Measurements from ENCODE around the gene ARSJ. TPM values are rescaled to one million over a fixed set of nuclear protein-coding genes. Genes with fewer than 3 reads are reported as not detected.

Gene ARSJ
- total RNA-seq, 5 donors from 2014 or later (not counting 1 experiment from before 2014, with no cell fraction given): 0.16 to 0.26 (median 0.20) TPM; not detected in 2

DNA sequence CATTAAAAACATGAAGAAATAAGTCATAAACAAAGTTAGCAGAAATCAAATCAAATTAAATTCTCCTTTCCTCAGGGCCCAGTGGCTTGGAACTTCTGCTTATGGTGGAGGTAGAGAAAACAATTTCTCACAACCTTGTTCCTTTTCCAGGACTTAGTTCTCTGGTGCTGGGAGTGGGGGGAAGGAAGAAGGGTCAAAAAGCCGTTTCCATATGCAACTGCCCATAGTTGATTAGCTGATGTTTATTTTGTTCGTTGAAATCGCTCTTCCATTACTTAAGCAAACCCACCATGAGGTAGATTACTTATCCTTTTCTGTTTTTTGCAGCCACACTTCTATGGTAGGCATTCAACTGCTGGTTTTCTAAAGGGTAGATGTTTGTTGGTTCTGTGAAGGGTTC lies 94.2 kb downstream of the ARSJ start:
- no peaks in the 10 kb centered on the region for H3K36me3 ChIP-seq (ENCODE audit: control insufficient read depth in 2 of 2, extremely low read depth in 1 of 2, insufficient read depth in 1 of 2, low read length in 1 of 2)
- no peaks in the 10 kb centered on the region for H3K27me3 Mint-ChIP-seq
- peaks cover 0 to 14% (median 0%) of the 10 kb centered on the region in 3 donors for H3K9me3 Mint-ChIP-seq
- no peak for DNase-seq
- no peak overlapping the region for H3K27ac Mint-ChIP-seq
- no CpG with 5 or more reads among the region's 3 CpGs for WGBS (ENCODE audit: insufficient coverage)
- ATAC-seq (replicated peaks in 1 of 4): no peak
- no peaks in the 10 kb centered on the region for H3K4me1 ChIP-seq (ENCODE audit: control insufficient read depth in 1 of 2, extremely low read depth in 1 of 2, insufficient read depth in 2 of 2, low read length in 2 of 2)
- no peak overlapping the region for H3K4me3 ChIP-seq (ENCODE audit: control insufficient read depth in 1 of 2, extremely low read depth in 1 of 2, low read length in 1 of 2)
- H3K9me3 ChIP-seq: no peaks in the 10 kb centered on the region
- peaks cover 3 to 6% (median 4%) of the 10 kb centered on the region in 3 donors for H3K4me1 Mint-ChIP-seq
- ChIA-PET POLR2A (interaction anchor here (0.6 to 0.7 kb wide), 2 partner anchors 19 to 547 kb away, joined by 3 to 13 read pairs; no protein-coding TSS in a partner anchor), CTCF (no interaction called here)
- no peak overlapping the region for H3K27ac ChIP-seq (ENCODE audit: low read length)
- H3K27me3 ChIP-seq (replicated peaks in 1 of 2; ENCODE audit: control insufficient read depth in 2 of 2, extremely low read depth in 1 of 2, insufficient read depth in 2 of 2, low read length in 1 of 2): no peaks in the 10 kb centered on the region
- H3K4me3 Mint-ChIP-seq: no peak overlapping the region
- peaks cover 13% of the 10 kb centered on the region for H3K36me3 Mint-ChIP-seq

DNA sequence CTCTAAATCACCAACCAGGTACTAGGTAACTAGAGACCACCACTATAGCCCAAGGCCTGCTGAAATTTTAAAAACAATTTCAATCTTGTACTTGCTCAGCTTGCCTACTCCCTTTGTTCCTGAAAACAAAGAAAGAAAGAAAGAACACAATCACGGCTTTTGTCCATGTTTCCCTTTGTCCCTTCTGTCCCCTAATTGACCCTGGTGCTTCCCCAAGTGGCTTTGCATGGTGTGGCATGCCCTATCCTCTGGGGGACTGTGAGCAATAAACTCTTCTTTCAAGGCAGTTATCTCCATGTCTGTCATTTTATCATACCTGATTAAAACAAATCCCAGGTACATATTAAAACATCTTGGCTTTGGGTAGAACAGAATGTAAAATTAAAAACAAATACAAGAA lies 94.8 kb downstream of the ARSJ start:
- no peak for ATAC-seq (replicated peaks in 1 of 4)
- H3K36me3 ChIP-seq (ENCODE audit: control insufficient read depth in 2 of 2, extremely low read depth in 1 of 2, insufficient read depth in 1 of 2, low read length in 1 of 2): no peaks in the 10 kb centered on the region
- H3K27ac ChIP-seq (ENCODE audit: low read length): no peak overlapping the region
- ChIA-PET CTCF (no interaction called here), POLR2A (no interaction called here)
- no peaks in the 10 kb centered on the region for H3K27me3 Mint-ChIP-seq
- H3K9me3 ChIP-seq: no peaks in the 10 kb centered on the region
- H3K27ac Mint-ChIP-seq: no peak overlapping the region
- H3K4me3 Mint-ChIP-seq: no peak overlapping the region
- H3K9me3 Mint-ChIP-seq: peaks cover 0 to 8% (median 0%) of the 10 kb centered on the region in 3 donors
- peaks cover 3 to 6% (median 4%) of the 10 kb centered on the region in 3 donors for H3K4me1 Mint-ChIP-seq
- no peaks in the 10 kb centered on the region for H3K4me1 ChIP-seq (ENCODE audit: control insufficient read depth in 1 of 2, extremely low read depth in 1 of 2, insufficient read depth in 2 of 2, low read length in 2 of 2)
- H3K27me3 ChIP-seq (replicated peaks in 1 of 2; ENCODE audit: control insufficient read depth in 2 of 2, extremely low read depth in 1 of 2, insufficient read depth in 2 of 2, low read length in 1 of 2): no peaks in the 10 kb centered on the region
- DNase-seq: no peak
- WGBS (ENCODE audit: insufficient coverage): no CpG with 5 or more reads among the region's 1 CpG
- H3K36me3 Mint-ChIP-seq: peaks cover 9% of the 10 kb centered on the region
- no peak overlapping the region for H3K4me3 ChIP-seq (ENCODE audit: control insufficient read depth in 1 of 2, extremely low read depth in 1 of 2, low read length in 1 of 2)

DNA sequence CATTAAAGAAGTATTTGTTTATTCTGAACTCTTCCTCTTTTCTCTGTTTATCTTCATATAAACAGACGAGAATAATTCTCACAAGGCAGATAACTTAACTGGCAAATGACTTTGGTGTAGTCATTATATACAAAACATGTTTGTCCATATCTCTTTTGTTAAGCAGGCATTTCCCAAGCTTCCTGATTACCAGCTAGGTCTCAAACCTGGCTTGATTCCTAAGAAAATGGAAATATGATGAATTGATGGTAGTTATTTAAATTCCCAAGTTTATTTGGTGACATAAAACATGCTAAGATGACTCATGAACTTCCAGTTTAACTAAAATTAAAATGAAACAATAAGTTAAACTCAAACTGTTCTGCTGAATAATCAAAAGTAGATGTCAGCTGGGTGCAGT lies 96.8 kb downstream of the ARSJ start:
- Histone ChIP-seq H3K4me3 (ENCODE audit: control insufficient read depth in 1 of 2, extremely low read depth in 1 of 2, low read length in 1 of 2) (no peak overlapping the region), H3K27ac (ENCODE audit: low read length) (no peak overlapping the region), H3K4me1 (ENCODE audit: control insufficient read depth in 1 of 2, extremely low read depth in 1 of 2, insufficient read depth in 2 of 2, low read length in 2 of 2) (no peaks in the 10 kb centered on the region), H3K36me3 (ENCODE audit: control insufficient read depth in 2 of 2, extremely low read depth in 1 of 2, insufficient read depth in 1 of 2, low read length in 1 of 2) (no peaks in the 10 kb centered on the region), H3K9me3 (no peaks in the 10 kb centered on the region), H3K27me3 (replicated peaks in 1 of 2; ENCODE audit: control insufficient read depth in 2 of 2, extremely low read depth in 1 of 2, insufficient read depth in 2 of 2, low read length in 1 of 2) (no peaks in the 10 kb centered on the region)
- H3K36me3 Mint-ChIP-seq: peaks cover 8% of the 10 kb centered on the region
- peaks cover 0 to 7% (median 0%) of the 10 kb centered on the region in 3 donors for H3K9me3 Mint-ChIP-seq
- H3K27me3 Mint-ChIP-seq: no peaks in the 10 kb centered on the region
- DNase-seq: no peak
- ChIA-PET CTCF (no interaction called here), POLR2A (no interaction called here)
- WGBS (ENCODE audit: insufficient coverage): no CpG with 5 or more reads among the region's 1 CpG
- peaks cover 9 to 15% (median 10%) of the 10 kb centered on the region in 3 donors for H3K4me1 Mint-ChIP-seq
- no peak overlapping the region for H3K27ac Mint-ChIP-seq
- no peak for ATAC-seq (replicated peaks in 1 of 4)
- H3K4me3 Mint-ChIP-seq: no peak overlapping the region

DNA sequence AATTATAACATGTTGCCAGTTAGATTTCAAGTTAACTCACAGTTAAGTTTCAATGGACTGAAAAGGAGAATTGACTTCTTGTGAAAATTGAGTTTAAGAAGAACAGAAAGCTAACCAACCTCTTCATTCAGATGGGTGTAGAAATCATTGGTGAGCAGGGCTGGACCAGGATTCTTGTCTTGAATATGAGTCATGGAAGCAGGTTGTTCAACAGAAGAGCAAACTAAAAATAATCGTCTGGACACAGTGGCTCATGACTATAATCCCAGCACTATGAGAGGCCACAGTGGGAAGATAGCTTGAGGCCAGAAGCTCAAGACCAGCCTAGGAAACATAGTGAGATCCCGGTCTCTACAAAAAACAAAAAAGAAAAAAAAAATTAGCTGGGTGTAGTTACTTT lies 98.2 kb downstream of the ARSJ start:
- Mint-ChIP-seq H3K36me3 (peaks cover 8% of the 10 kb centered on the region), H3K4me1 (peaks cover 9 to 15% (median 10%) of the 10 kb centered on the region in 3 donors), H3K27me3 (no peaks in the 10 kb centered on the region), H3K27ac (no peak overlapping the region), H3K4me3 (no peak overlapping the region), H3K9me3 (peaks cover 0 to 7% (median 0%) of the 10 kb centered on the region in 3 donors)
- no peaks in the 10 kb centered on the region for H3K9me3 ChIP-seq
- POLR2A ChIA-PET: no interaction called here
- ATAC-seq (replicated peaks in 1 of 4): no peak
- H3K4me3 ChIP-seq (ENCODE audit: control insufficient read depth in 1 of 2, extremely low read depth in 1 of 2, low read length in 1 of 2): no peak overlapping the region
- CTCF ChIA-PET: interaction anchor here in 1 of 2 donors (1.1 kb wide), 1 partner anchor 17 kb away, joined by 3 read pairs; no protein-coding TSS in a partner anchor
- no peak overlapping the region for H3K27ac ChIP-seq (ENCODE audit: low read length)
- no peaks in the 10 kb centered on the region for H3K27me3 ChIP-seq (replicated peaks in 1 of 2; ENCODE audit: control insufficient read depth in 2 of 2, extremely low read depth in 1 of 2, insufficient read depth in 2 of 2, low read length in 1 of 2)
- H3K36me3 ChIP-seq (ENCODE audit: control insufficient read depth in 2 of 2, extremely low read depth in 1 of 2, insufficient read depth in 1 of 2, low read length in 1 of 2): no peaks in the 10 kb centered on the region
- DNase-seq: no peak
- H3K4me1 ChIP-seq (ENCODE audit: control insufficient read depth in 1 of 2, extremely low read depth in 1 of 2, insufficient read depth in 2 of 2, low read length in 2 of 2): no peaks in the 10 kb centered on the region
- WGBS (ENCODE audit: insufficient coverage): no CpG with 5 or more reads among the region's 2 CpGs

DNA sequence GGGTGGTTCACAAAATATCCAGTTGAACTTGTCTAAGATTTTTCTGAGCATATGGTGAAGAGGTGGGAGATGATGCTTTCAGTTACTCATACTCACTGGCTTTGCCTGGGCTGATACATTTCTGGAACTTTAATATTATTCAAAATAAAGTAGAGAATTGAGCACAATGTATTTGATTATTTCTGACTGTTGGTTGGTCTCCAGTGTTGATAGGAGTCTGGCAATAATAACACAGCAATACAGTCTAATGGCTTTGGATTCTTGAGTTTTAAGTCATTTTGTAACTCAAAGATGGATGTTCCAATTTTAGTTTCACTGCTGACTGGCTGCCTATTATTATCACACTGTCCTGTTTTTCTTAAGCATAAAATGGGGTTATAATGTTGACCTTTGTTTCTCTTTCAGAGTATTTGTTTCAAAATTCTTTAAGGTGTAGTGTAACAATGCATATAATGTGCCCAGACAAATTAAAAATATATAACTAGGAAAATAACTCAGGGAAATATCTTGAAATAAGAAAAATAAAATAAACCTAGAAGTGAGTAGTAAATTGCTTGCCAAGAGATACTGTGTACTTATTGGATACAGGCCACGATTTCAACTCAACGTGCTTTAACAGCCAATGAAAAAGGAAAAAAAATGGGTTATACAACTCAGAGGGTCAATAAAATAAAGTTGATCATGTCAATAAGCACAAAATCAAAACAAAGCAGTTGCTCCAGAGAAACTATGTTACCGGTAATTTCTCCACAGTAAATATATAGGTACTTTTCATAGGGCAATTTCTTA lies 99.0 kb downstream of the ARSJ start:
- Histone ChIP-seq H3K36me3 (ENCODE audit: control insufficient read depth in 2 of 2, extremely low read depth in 1 of 2, insufficient read depth in 1 of 2, low read length in 1 of 2) (no peaks in the 10 kb centered on the region), H3K9me3 (no peaks in the 10 kb centered on the region), H3K4me1 (ENCODE audit: control insufficient read depth in 1 of 2, extremely low read depth in 1 of 2, insufficient read depth in 2 of 2, low read length in 2 of 2) (no peaks in the 10 kb centered on the region), H3K27me3 (replicated peaks in 1 of 2; ENCODE audit: control insufficient read depth in 2 of 2, extremely low read depth in 1 of 2, insufficient read depth in 2 of 2, low read length in 1 of 2) (no peaks in the 10 kb centered on the region), H3K4me3 (ENCODE audit: control insufficient read depth in 1 of 2, extremely low read depth in 1 of 2, low read length in 1 of 2) (no peak overlapping the region), H3K27ac (ENCODE audit: low read length) (no peak overlapping the region)
- Mint-ChIP-seq H3K27ac (no peak overlapping the region), H3K9me3 (peaks cover 0 to 7% (median 0%) of the 10 kb centered on the region in 3 donors), H3K27me3 (no peaks in the 10 kb centered on the region), H3K4me3 (no peak overlapping the region), H3K4me1 (peaks cover 9 to 15% (median 10%) of the 10 kb centered on the region in 3 donors), H3K36me3 (peaks cover 8% of the 10 kb centered on the region)
- ChIA-PET POLR2A (no interaction called here), CTCF (no interaction called here)
- ATAC-seq (replicated peaks in 1 of 4): no peak
- no CpG with 5 or more reads among the region's 3 CpGs for WGBS (ENCODE audit: insufficient coverage)
- no peak for DNase-seq

DNA sequence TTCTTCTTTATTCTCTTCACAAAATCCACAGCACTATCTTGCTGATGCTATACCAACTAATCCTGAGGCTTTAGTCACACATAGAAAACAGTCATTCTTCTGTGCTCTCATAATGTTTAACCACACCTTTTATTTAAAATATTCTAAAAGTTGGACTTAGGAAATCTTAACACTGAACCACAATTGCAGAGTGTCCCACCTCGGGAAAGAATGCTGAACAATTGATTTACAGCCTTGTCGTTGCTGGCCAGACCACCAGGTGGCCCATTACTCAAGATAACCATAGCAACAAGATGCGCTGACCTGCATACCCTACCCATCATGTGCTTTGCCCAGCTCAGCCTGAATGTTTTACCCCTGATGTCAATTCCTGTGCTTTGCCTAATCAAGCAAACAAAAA lies 100.8 kb downstream of the ARSJ start:
- no peak overlapping the region for H3K27ac Mint-ChIP-seq
- H3K9me3 Mint-ChIP-seq: no peaks in the 10 kb centered on the region
- H3K27me3 Mint-ChIP-seq: no peaks in the 10 kb centered on the region
- ATAC-seq (replicated peaks in 1 of 4): no peak
- DNase-seq: peak in 2 of 35 experiments; percentile 9 to 18
- H3K4me1 ChIP-seq (ENCODE audit: control insufficient read depth in 1 of 2, extremely low read depth in 1 of 2, insufficient read depth in 2 of 2, low read length in 2 of 2): no peaks in the 10 kb centered on the region
- ChIA-PET CTCF (no interaction called here), POLR2A (no interaction called here)
- no peaks in the 10 kb centered on the region for H3K36me3 ChIP-seq (ENCODE audit: control insufficient read depth in 2 of 2, extremely low read depth in 1 of 2, insufficient read depth in 1 of 2, low read length in 1 of 2)
- no peaks in the 10 kb centered on the region for H3K27me3 ChIP-seq (replicated peaks in 1 of 2; ENCODE audit: control insufficient read depth in 2 of 2, extremely low read depth in 1 of 2, insufficient read depth in 2 of 2, low read length in 1 of 2)
- H3K4me3 ChIP-seq (ENCODE audit: control insufficient read depth in 1 of 2, extremely low read depth in 1 of 2, low read length in 1 of 2): no peak overlapping the region
- H3K9me3 ChIP-seq: no peaks in the 10 kb centered on the region
- H3K36me3 Mint-ChIP-seq: no peaks in the 10 kb centered on the region
- H3K27ac ChIP-seq (ENCODE audit: low read length): no peak overlapping the region
- peaks cover 10 to 15% (median 11%) of the 10 kb centered on the region in 3 donors for H3K4me1 Mint-ChIP-seq
- 54% methylated on average over 3 of the region's 3 CpGs for WGBS (ENCODE audit: insufficient coverage)
- no peak overlapping the region for H3K4me3 Mint-ChIP-seq

All from T-cell (primary cell).